GM23338 (cell line): Measurements from ENCODE around the gene RSRC1. TPM values are rescaled to one million over a fixed set of nuclear protein-coding genes. Genes with fewer than 3 reads are reported as not detected.

Experiments
- ATAC-seq: fragments of 200-7000 bp; cut with Tn5 transposase; 3 replicates; pipeline ENCODE4 v1.9.1; 2020
- DNase-seq: peaks from one replicate; pipeline ENCODE4 v3.0.0-alpha.2; 2015; ENCODE audit warnings: low spot score
- H2AFZ ChIP-seq: fragments of 200-600 bp; sonication (generic); 2 replicates; pipeline ENCODE4 v1.8.0; 2016; ENCODE audit warnings: antibody characterized with exemption, mild to moderate bottlenecking, moderate library complexity
- H3F3A ChIP-seq: fragments of 200-600 bp; sonication (generic); replicated peaks from 2 replicates; pipeline ENCODE4 v1.8.0; 2017; ENCODE audit warnings: antibody characterized with exemption, mixed run types, low read depth
- H3K27ac ChIP-seq: fragments of 200-600 bp; sonication (generic); 2 replicates; pipeline ENCODE4 v1.6.1; 2016; ENCODE audit warnings: low read depth
- H3K27me3 ChIP-seq: fragments of 200-600 bp; sonication (generic); 2 replicates; pipeline ENCODE4 v1.8.0; 2016; ENCODE audit warnings: mild to moderate bottlenecking, mixed run types, moderate library complexity; ENCODE audit not compliant: insufficient read depth
- H3K36me3 ChIP-seq: fragments of 200-600 bp; sonication (generic); 2 replicates; pipeline ENCODE4 v1.8.0; 2016; ENCODE audit warnings: mild to moderate bottlenecking; ENCODE audit not compliant: insufficient read depth
- H3K4me1 ChIP-seq: fragments of 200-600 bp; sonication (generic); 2 replicates; pipeline ENCODE4 v1.8.0; 2016; ENCODE audit warnings: mild to moderate bottlenecking, moderate library complexity; ENCODE audit not compliant: insufficient read depth
- H3K4me2 ChIP-seq: fragments of 200-600 bp; sonication (generic); 2 replicates; pipeline ENCODE4 v1.7.1; 2017; ENCODE audit warnings: mixed run types
- H3K4me3 ChIP-seq: fragments of 200-600 bp; sonication (generic); 2 replicates; pipeline ENCODE4 v1.6.1; 2016; ENCODE audit warnings: mixed run types
- H3K79me2 ChIP-seq: fragments of 200-600 bp; sonication (generic); replicated peaks from 2 replicates; pipeline ENCODE4 v1.8.0; 2017; ENCODE audit warnings: mild to moderate bottlenecking; ENCODE audit not compliant: insufficient read depth
- H3K9me2 ChIP-seq: fragments of 200-600 bp; sonication (generic); 2 replicates; pipeline ENCODE4 v1.8.0; 2017; ENCODE audit not compliant: insufficient read depth
- H4K20me1 ChIP-seq: fragments of 200-600 bp; sonication (generic); replicated peaks from 2 replicates; pipeline ENCODE4 v1.8.0; 2017; ENCODE audit warnings: mild to moderate bottlenecking; ENCODE audit not compliant: insufficient read depth
- H3K27ac Mint-ChIP-seq: 2 replicates; pipeline ENCODE4 v1.8.0; 2020; ENCODE audit warnings: inconsistent platforms, mild to moderate bottlenecking, moderate library complexity, mixed read lengths
- H3K27me3 Mint-ChIP-seq: 3 replicates; pipeline ENCODE4 v1.8.0; 2022; ENCODE audit warnings: low read depth, mild to moderate bottlenecking, moderate library complexity, mixed read lengths, inconsistent platforms; ENCODE audit not compliant: insufficient read depth, poor library complexity
- H3K36me3 Mint-ChIP-seq: 3 replicates; pipeline ENCODE4 v1.8.0; 2021; ENCODE audit warnings: low read depth, mild to moderate bottlenecking, inconsistent platforms, moderate library complexity, mixed read lengths
- H3K4me1 Mint-ChIP-seq: 3 replicates; pipeline ENCODE4 v1.8.0; 2020; ENCODE audit warnings: mild to moderate bottlenecking, inconsistent platforms, mixed read lengths
- H3K4me3 Mint-ChIP-seq: 3 replicates; pipeline ENCODE4 v1.8.0; 2021; ENCODE audit warnings: moderate library complexity, mild to moderate bottlenecking, inconsistent platforms, mixed read lengths
- H3K9me3 Mint-ChIP-seq: 3 replicates; pipeline ENCODE4 v1.8.0; 2020; ENCODE audit warnings: moderate library complexity, mild to moderate bottlenecking, inconsistent platforms, mixed read lengths
- CREB1 ChIP-seq: fragments of 250-450 bp; sonication (Bioruptor Pico); IDR thresholded peaks from 2 replicates; pipeline ENCODE4 v1.5.0; 2020; ENCODE audit warnings: low read depth, mild to moderate bottlenecking, moderate library complexity
- CTCF ChIP-seq, 2 experiments: fragments of 200-600 bp in 1 of 2; sonication (generic) in 1 of 2; conservative IDR thresholded peaks; 2 replicates each; pipeline versions ENCODE4 v1.5.1 to v1.6.1; 2016 to 2017; ENCODE audit warnings: antibody characterized with exemption in 2 of 2, low read depth in 2 of 2, mild to moderate bottlenecking in 2 of 2, moderate library complexity in 1 of 2
- EZH2 ChIP-seq: fragments of 200-600 bp; sonication (generic); IDR thresholded peaks from one replicate; pipeline ENCODE4 v1.8.0; 2017; ENCODE audit warnings: antibody characterized with exemption, mild to moderate bottlenecking, low read depth; ENCODE audit not compliant: unreplicated experiment
- EZH2phosphoT487 ChIP-seq: fragments of 200-600 bp; sonication (generic); IDR thresholded peaks from one replicate; pipeline ENCODE4 v1.8.1; 2018; ENCODE audit warnings: antibody characterized with exemption; ENCODE audit not compliant: unreplicated experiment
- NANOG ChIP-seq: IDR thresholded peaks from 2 replicates; pipeline ENCODE4 v1.6.1; 2016; ENCODE audit warnings: antibody characterized with exemption, borderline replicate concordance
- POLR2AphosphoS5 ChIP-seq: IDR thresholded peaks from 2 replicates; pipeline ENCODE4 v1.6.1; 2016; ENCODE audit warnings: antibody characterized with exemption, low read depth
- REST ChIP-seq: IDR thresholded peaks from one replicate; pipeline ENCODE4 v1.6.1; 2018; ENCODE audit warnings: antibody characterized with exemption; ENCODE audit not compliant: unreplicated experiment
- STAT1 ChIP-seq: IDR thresholded peaks from one replicate; pipeline ENCODE4 v1.6.1; 2016; ENCODE audit warnings: antibody characterized with exemption; ENCODE audit not compliant: unreplicated experiment
- ZNF114 ChIP-seq: fragments of 250-450 bp; sonication (Bioruptor Pico); IDR thresholded peaks from 2 replicates; pipeline ENCODE4 v1.5.0; 2020; ENCODE audit warnings: mild to moderate bottlenecking, moderate library complexity
- ZNF331 ChIP-seq: fragments of 250-450 bp; sonication (Bioruptor Pico); IDR thresholded peaks from 2 replicates; pipeline ENCODE4 v1.5.0; 2020; ENCODE audit warnings: low read depth, mild to moderate bottlenecking, moderate library complexity
- ZNF462 ChIP-seq: fragments of 250-450 bp; sonication (Bioruptor Pico); IDR thresholded peaks from 2 replicates; pipeline ENCODE4 v1.5.0; 2020; ENCODE audit warnings: mild to moderate bottlenecking, moderate library complexity
- polyA plus RNA-seq: library from polyadenylated mRNA; unstranded; fragments of >200 nt; fragmentation: Nextera tagmentation; extraction: Ambion mirVana; gene quantifications from 2 replicates; pipeline ENCODE4 v1.2.1, GENCODE V29; 2016
- total RNA-seq: library from RNA; depleted of rRNA; stranded (reverse); fragments of >200 nt; shearing (Covaris generic); gene quantifications from 2 replicates; pipeline ENCODE4 v1.2.3, GENCODE V29; 2014

The RSRC1 gene
- total and polyA plus RNA-seq, 2 experiments from 2014 or later: 32.5 to 76.8 TPM

GRCh38 chr3:158456114-158456513 lies 346.2 kb downstream of the RSRC1 start:
- no peaks in the 10 kb centered on the region for H3K27me3 Mint-ChIP-seq
- TF ChIP-seq ZNF114 (no peak), EZH2 (no peak), POLR2AphosphoS5 (no peak)
- H3K4me3 ChIP-seq: no peak overlapping the region
- peak; percentile 32; the same call in 2 of the 3 replicates for ATAC-seq
- H3K9me2 ChIP-seq: no peaks in the 10 kb centered on the region
- H3F3A ChIP-seq: no peaks in the 10 kb centered on the region
- no peak overlapping the region for H2AFZ ChIP-seq
- H3K4me1 ChIP-seq: no peaks in the 10 kb centered on the region
- no peaks in the 10 kb centered on the region for H3K9me3 Mint-ChIP-seq
- 0 out of 2 replicates have a peak overlapping the region, but pooled peaks have one; percentile 20 for H3K27ac Mint-ChIP-seq
- no peaks in the 10 kb centered on the region for H3K36me3 Mint-ChIP-seq
- no peak overlapping the region for H3K27ac ChIP-seq
- no peaks in the 10 kb centered on the region for H3K27me3 ChIP-seq
- H3K4me1 Mint-ChIP-seq: peaks cover 7% of the 10 kb centered on the region
- DNase-seq: peak; percentile 20
- H3K79me2 ChIP-seq: no peaks in the 10 kb centered on the region
- H3K4me3 Mint-ChIP-seq: no peak overlapping the region
- H3K36me3 ChIP-seq: no peaks in the 10 kb centered on the region
- no peak overlapping the region for H3K4me2 ChIP-seq
- H4K20me1 ChIP-seq: no peaks in the 10 kb centered on the region

- no peaks in the 10 kb centered on the region for H3K9me2 ChIP-seq
- Mint-ChIP-seq H3K4me3 (no peak overlapping the region), H3K9me3 (no peaks in the 10 kb centered on the region), H3K27me3 (peaks cover 1% of the 10 kb centered on the region), H3K36me3 (no peaks in the 10 kb centered on the region), H3K27ac (no peak overlapping the region), H3K4me1 (peaks cover 5% of the 10 kb centered on the region)
- H4K20me1 ChIP-seq: no peaks in the 10 kb centered on the region
- no peak overlapping the region for H3K4me3 ChIP-seq
- H3K4me2 ChIP-seq: no peak overlapping the region
- H3K4me1 ChIP-seq: no peaks in the 10 kb centered on the region
- DNase-seq (no peak), ATAC-seq (no peak)
- H3K27ac ChIP-seq: no peak overlapping the region
- H3K79me2 ChIP-seq: no peaks in the 10 kb centered on the region
- H2AFZ ChIP-seq: no peak overlapping the region
- H3K27me3 ChIP-seq: no peaks in the 10 kb centered on the region
- H3K36me3 ChIP-seq: no peaks in the 10 kb centered on the region
- H3F3A ChIP-seq: no peaks in the 10 kb centered on the region
- TF ChIP-seq ZNF114 (no peak), CTCF (conservative IDR thresholded peaks at IDR 0.05; ENCODE audit: low read depth in 2 of 2) (no peak), STAT1 (no peak), REST (no peak), CREB1 (CRISPR knock-in tag) (no peak), NANOG (no peak), ZNF462 (CRISPR knock-in tag) (no peak), POLR2AphosphoS5 (no peak), EZH2 (no peak), ZNF331 (CRISPR knock-in tag) (no peak), EZH2phosphoT487 (no peak)
Measured at GRCh38 chr3:158458464-158458863, 348.6 kb downstream of the RSRC1 start.
